Bone marrow (tissue), 2 donors: Measurements from ENCODE around the gene DCST1.

Source experiments
- DNase-seq, 2 donors: peaks; one replicate each; lab custom pipeline; 2025; lab: John Stamatoyannopoulos, UW

Gene DCST1

GRCh38 chr1:155012776-155013602 is 20.6 kb upstream of the DCST1 start:
- no peak for DNase-seq

- no peak for DNase-seq
These were observed 20.0 kb upstream of the DCST1 start for GRCh38 chr1:155013632-155014031.

DNA sequence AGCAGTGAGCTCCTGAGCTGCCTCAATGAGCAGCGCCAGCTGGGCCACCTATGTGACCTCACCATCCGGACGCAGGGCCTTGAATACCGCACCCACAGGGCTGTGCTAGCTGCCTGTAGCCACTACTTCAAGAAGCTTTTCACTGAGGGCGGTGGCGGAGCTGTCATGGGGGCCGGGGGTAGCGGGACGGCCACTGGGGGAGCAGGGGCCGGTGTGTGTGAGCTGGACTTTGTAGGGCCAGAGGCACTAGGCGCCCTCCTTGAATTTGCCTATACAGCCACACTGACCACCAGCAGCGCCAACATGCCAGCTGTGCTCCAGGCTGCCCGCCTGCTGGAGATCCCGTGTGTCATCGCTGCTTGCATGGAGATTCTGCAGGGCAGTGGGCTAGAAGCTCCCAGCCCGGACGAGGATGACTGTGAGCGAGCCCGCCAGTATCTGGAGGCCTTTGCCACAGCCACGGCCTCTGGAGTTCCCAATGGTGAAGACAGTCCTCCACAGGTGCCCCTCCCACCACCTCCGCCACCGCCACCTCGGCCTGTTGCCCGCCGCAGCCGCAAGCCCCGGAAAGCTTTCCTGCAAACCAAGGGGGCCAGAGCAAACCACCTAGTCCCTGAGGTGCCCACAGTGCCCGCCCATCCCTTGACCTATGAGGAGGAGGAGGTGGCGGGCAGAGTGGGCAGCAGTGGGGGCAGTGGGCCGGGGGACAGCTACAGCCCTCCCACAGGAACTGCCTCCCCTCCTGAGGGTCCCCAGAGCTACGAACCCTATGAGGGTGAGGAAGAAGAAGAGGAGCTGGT is 18.7 kb upstream of the DCST1 start:
- no peak for DNase-seq

DNA sequence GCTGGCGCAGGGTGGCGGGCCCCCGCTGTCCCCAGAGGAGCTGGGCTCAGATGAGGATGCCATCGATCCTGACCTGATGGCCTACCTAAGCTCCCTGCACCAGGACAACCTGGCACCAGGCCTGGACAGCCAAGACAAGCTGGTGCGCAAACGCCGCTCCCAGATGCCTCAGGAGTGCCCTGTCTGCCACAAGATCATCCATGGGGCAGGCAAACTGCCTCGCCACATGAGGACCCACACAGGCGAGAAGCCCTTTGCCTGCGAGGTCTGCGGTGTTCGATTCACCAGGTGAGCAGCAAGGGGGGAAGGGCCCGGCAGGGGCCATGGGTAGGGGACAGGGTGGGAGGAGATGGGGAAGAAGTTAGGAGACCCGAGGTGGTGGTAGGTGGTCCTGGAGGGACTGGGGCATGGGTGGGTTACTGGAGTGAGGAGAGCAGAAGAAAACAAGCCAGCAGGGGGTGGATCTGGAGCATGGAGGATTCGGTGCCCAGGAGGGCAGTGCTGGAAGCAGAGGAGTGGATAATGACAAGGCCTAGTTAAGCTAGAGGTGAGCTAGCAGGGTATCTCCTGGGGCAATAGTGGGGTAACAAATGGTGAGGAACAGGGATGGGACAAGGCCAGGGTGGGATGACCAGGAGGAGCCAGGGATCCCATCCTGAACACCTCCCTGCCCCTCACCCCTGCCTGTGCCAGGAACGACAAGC is 17.9 kb upstream of the DCST1 start:
- no peak for DNase-seq

DNA sequence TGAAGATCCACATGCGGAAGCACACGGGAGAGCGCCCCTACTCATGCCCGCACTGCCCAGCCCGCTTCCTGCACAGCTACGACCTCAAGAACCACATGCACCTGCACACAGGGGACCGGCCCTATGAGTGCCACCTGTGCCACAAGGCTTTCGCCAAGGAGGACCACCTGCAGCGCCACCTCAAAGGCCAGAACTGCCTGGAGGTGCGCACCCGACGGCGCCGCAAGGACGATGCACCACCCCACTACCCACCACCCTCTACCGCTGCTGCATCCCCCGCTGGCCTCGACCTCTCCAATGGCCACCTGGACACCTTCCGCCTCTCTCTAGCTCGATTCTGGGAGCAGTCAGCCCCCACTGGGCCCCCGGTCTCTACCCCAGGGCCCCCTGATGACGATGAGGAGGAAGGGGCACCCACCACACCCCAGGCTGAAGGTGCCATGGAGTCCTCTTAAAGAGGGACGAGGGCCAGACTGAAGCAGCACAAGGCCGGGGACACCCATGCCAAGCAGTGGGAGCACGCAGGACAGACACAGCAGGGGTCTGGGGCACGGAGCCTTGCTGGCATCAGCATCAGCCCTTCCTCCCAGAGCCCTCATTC is 17.3 kb upstream of the DCST1 start:
- DNase-seq = no peak

DNA sequence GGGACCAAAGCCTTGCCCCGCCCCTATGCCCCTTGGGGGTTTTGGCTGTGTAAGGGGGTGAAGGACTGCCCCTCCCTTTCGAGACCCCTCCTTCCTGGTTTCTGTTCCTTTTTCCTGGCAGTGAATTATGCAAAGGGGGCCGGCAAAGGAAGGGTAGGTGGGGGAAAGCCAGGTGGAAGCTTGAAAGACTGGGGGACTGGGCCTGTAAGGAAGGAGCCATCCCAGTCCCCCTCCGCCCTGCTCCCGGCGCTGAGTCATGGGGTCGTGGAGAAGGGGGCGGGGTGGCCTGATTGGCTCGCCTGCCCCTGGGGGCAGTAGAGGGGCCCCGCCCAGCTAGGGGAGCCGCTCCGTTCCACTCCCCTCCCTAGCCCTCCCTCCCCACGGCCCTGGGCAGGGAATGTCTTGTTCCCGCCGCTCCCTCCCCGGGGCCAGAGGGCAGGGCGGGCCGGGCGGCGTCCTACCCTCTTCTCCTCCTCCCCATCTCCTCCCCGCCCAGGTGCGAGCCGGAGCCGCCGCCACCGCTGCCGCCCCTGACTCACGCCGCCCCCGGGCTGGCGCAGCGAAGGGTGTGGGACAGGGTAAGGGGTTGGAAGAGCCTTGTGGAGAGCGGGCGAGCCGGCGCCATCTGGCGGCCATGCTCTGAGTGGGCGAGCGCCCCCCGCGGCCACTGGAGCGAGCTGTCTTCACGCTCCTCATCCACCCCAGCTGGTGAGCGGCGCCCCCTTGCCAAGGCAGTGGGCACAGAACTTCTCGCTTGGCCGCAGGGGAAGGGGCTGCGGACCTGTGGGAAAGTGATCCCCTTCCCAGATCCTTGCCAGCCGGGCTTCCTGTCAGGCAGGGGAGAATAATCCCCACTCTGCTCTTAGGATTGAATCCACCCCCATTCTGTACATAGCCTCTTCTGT is 16.3 kb upstream of the DCST1 start:
- peak; percentile 59 to 73 for DNase-seq

- DNase-seq = no peak
These were observed 15.7 kb upstream of the DCST1 start for GRCh38 chr1:155017946-155018316.

DNA sequence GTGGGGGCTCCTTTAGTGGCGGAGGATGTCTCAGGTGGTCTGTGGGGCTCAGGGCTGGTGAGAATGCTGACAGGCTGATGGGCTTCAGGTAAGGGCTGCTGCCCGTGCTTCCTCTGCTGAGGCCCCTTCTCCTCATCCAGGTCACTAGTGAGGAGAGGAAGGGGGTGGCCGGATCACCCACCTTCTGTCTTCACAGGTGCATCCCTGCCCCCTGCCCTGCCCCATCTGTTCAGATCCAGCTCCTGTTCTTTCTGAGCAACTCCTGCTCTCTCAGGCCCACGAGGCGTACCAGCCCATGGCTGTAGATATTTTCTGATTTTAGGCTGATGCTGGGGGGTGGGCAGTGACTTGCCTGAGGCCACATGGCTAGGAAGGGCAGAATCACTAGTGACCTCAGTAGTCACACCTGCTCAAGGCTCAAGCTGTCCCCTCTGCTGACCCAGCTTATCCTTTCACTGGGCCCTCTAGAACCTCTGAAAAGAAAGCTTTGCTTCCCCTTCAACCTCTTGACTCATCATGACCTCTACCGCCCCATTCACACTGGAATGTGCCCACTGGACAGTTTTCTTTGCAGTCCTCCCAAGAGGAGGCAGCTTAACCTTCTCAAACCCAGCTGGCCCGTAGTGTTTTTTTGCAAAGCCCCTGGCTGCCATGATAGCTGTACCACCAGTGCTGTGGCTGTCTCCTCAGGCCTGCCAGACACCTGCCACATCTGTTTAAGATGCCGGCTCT is 14.8 kb upstream of the DCST1 start:
- no peak for DNase-seq

DNA sequence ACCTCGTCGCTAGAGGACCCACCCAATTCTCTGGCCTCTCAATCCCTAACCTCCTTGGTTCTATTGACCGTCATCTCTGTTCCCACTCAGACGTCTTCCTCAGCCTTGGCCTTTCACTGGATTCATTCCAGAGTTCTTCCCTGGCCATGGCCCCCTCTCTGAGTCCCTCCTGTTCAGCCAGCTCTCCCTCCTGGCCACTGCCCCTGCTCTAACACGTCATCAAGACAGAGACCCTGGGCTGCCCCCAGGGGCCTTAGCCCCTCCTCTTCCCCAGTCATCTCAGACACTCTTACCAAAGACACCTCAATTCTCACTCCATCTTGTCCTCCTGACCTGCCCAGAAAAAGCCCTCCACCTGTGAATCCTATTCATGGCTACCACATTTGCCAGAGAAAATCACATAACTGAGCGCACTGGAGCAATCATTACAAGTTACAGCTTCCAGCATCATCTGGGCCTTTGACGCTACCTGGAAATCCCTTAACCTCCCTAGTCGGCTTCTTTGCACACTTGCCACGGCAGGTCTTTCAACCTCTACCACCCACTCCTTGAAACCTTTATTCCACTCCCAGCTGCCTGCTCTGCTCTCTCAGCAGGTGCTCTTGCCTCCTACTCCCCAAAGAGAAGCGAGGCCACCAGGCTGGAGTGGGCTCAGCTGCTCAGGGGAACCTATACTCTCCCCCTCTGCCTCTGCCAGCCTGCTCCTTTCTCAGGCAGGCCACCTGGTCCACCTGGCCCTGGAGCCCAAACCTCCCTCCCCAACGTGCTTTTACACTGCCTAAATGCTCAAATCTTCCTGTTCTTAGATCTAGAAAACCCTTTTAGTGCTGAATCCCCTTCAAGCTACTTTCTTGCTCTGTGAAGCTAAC is 14.0 kb upstream of the DCST1 start:
- no peak for DNase-seq

DNA sequence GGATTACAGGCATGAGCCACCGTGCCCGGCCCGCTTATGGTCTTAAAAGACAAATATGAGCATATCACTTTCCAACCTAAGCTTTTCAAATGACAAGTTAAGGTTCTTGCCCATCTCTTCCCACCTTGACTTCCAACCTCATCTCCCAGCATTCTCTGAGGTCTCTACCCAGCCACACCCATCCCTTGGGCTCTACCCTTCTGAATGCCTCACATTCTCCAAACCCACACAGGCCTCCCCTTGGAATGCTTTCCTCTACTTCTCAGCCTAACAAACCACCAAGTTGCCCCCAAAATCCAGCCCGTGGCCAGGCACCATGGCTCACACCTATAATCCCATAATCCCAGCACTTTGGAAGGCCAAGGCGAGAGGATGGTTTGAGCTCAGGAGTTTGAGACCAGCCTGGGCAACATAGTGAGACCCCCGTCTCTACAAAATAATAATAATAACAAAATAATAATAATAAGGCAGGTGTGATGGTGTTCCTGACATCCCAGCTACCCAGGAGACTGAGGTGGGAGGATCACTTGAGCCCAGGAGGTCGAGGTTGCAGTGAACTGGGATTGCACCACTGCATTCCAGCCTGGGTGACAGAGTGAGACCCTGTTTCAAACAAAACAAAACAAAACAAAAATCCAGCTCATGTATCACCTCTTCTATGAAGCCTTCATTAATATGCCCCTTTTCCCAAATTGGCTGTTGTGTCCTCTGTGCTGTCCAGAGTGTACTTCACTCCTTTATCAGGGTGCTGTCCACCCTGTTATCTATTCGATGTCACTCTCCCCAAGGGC is 11.3 kb upstream of the DCST1 start:
- DNase-seq = no peak

- DNase-seq = no peak
These were observed 10.7 kb upstream of the DCST1 start for GRCh38 chr1:155022927-155023236.

GRCh38 chr1:155023627-155024026 is 10.0 kb upstream of the DCST1 start:
- DNase-seq = no peak

- DNase-seq = no peak
These were observed 9.3 kb upstream of the DCST1 start for GRCh38 chr1:155024315-155024714.

- DNase-seq = no peak
These were observed 7.5 kb upstream of the DCST1 start for GRCh38 chr1:155026154-155026553.

DNA sequence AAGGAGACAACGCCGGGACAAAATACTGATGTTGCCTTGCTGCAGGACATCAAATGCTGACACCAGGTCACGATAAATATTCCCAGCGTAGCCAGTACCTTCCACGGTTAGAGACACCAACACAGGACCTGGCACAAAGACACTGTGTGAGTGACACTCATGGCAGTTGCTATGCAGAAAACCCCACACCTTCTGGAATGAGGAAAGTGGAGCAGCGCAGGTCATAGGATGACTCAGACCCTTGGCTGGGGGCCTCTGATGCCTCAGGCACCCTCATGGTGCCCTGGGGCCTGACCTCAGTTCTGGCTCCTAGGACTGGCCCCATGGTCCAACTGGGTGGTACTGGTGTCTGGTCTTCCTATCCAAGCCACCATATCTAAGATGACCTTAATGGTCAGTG is 7.0 kb upstream of the DCST1 start:
- DNase-seq = no peak

GRCh38 chr1:155029513-155030242 is 3.9 kb upstream of the DCST1 start:
- no peak for DNase-seq

DNA sequence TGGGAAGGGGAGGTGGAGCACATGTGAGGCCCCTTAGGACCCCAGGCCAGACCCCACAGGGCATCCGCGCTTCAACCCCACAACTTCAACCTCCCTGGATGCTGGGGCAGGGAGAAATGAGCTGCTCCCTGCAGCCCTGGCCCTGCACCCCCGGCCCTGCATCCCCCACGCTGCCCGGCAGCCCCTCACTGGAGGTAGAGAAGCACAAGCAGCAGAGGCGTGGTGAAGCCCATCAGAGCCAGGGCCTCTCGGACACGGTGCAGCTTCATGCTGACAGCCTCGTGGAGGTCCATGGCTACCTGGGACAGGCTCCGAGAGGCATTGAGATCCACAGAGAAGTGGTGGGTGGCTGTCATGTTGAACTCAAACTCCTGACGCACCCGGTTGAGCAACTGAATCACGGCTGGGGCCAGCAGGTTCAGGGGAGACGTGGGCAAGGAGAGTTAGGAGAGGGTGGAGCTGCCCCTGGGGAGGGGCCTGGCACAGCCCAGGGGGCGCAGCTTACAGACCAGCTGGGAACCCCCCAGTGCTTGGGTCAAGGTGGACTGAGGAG is 3.3 kb upstream of the DCST1 start:
- DNase-seq = no peak

- DNase-seq = no peak
These were observed 2.7 kb upstream of the DCST1 start for GRCh38 chr1:155030899-155031298.
